ENCODE measurements around the gene FRMD4A.

- TF ChIP-seq POLR2A (IDR thresholded peaks at IDR 0.05), result no peak
- no peak for TF ChIP-seq CTCF (IDR thresholded peaks at IDR 0.05)
Observed at GRCh38 chr10:14180911-14181566, 149.7 kb downstream of the FRMD4A start.
